Esophagus squamous epithelium (tissue), 4 donors: ENCODE data around the gene KIAA0319L.

Source experiments
- POLR2A ChIP-seq, 4 donors: fragments of 450-650 bp; IDR thresholded peaks; one replicate each; pipeline ENCODE4 v1.6.1; 2017; ENCODE audit warnings: antibody characterized with exemption in 4 of 4, mild to moderate bottlenecking in 4 of 4, moderate library complexity in 3 of 4
- TF ChIP-seq, protein P1 (sequence below), 6 experiments: fragments of 450-650 bp in 4 of 6; fragments of 200-600 bp in 2 of 6; sonication (generic) in 2 of 6; IDR thresholded peaks; one replicate each; pipeline ENCODE4 v1.5.1; 2016 to 2019; ENCODE audit warnings: antibody characterized with exemption in 6 of 6, mild to moderate bottlenecking in 4 of 6, moderate library complexity in 4 of 6

DNA sequence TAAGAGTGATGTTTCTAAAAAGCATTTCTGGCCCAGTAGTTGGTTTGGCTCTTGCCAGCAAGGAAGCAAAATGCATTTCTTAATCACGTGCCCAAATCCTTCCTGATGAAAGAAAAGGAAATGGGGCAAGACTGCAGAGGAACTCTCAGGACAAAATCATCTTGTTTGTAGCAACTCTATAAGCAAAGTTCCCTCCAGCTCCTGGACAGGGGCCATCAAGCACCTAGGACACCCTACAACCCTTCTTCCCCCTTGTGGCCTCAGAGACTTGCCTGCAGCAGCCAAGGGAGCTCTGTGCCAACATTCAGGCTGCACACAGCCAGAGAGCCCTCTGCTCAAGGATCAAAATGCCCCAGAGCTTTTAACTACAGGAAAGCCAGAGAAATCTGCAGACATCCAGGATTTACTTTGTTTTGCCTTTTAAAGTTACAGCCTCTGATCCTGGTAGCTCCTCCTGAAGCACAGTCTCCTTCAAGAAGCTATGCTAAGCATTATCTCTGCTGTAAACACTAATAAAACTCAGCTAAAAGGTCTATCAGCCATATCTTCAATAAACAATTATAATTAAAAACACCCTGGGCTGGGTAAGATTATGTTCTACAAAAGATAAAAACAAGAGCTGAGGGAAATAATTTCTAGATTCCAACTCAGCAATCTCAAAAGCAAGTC, 105.0 kb downstream of the KIAA0319L start:
- TF ChIP-seq, protein P1, sequence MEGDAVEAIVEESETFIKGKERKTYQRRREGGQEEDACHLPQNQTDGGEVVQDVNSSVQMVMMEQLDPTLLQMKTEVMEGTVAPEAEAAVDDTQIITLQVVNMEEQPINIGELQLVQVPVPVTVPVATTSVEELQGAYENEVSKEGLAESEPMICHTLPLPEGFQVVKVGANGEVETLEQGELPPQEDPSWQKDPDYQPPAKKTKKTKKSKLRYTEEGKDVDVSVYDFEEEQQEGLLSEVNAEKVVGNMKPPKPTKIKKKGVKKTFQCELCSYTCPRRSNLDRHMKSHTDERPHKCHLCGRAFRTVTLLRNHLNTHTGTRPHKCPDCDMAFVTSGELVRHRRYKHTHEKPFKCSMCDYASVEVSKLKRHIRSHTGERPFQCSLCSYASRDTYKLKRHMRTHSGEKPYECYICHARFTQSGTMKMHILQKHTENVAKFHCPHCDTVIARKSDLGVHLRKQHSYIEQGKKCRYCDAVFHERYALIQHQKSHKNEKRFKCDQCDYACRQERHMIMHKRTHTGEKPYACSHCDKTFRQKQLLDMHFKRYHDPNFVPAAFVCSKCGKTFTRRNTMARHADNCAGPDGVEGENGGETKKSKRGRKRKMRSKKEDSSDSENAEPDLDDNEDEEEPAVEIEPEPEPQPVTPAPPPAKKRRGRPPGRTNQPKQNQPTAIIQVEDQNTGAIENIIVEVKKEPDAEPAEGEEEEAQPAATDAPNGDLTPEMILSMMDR (IDR thresholded peaks at IDR 0.05) = no peak
- no peak for TF ChIP-seq POLR2A (IDR thresholded peaks at IDR 0.05)
